ENCODE data around the gene RGS3.

Gene RGS3

DNA sequence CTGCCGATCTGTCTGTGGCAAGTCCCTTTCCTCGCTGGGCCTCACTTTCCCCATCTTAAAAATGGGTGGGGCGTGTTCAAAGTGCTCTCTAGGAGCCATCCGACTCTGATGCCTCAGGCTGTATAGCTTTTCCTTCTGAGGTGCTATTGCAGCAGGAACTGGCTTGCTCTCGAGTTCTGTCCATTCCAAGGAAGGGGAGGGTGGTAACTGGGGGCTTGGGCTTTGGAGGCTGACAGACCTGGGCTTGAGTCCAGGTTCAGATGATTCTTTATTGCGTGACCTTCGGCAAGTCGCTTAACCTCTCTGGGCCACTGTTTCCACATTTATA lies 139.5 kb downstream of the RGS3 start:
- TF ChIP-seq, protein P1, sequence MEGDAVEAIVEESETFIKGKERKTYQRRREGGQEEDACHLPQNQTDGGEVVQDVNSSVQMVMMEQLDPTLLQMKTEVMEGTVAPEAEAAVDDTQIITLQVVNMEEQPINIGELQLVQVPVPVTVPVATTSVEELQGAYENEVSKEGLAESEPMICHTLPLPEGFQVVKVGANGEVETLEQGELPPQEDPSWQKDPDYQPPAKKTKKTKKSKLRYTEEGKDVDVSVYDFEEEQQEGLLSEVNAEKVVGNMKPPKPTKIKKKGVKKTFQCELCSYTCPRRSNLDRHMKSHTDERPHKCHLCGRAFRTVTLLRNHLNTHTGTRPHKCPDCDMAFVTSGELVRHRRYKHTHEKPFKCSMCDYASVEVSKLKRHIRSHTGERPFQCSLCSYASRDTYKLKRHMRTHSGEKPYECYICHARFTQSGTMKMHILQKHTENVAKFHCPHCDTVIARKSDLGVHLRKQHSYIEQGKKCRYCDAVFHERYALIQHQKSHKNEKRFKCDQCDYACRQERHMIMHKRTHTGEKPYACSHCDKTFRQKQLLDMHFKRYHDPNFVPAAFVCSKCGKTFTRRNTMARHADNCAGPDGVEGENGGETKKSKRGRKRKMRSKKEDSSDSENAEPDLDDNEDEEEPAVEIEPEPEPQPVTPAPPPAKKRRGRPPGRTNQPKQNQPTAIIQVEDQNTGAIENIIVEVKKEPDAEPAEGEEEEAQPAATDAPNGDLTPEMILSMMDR (conservative IDR thresholded peaks at IDR 0.05; ENCODE audit: low read depth, low read length) = no peak
- no peak for DNase-seq (ENCODE audit: low read depth)
- H3K4me3 ChIP-seq (ENCODE audit: low read depth, low read length) = no peak overlapping the region

DNA sequence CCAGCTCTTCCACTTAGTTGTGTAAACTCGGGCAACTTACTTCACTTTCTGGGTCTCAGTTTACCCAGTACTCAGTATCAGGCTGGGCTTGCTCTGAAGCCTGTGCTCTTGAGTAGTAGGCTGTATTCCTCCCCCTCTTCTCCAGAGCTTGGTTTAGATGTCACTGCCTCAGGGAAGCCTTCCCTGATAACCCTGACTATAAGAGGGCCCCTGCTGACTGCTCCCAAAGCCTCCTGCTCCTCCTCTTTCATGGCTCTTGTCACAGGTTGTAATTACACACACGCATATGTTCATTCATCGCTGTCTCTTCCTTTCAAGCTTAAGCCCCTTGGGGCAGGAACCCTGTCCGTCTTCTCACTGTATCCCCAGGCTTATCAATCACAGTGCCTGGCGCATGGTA lies 140.2 kb downstream of the RGS3 start:
- no peak for DNase-seq (ENCODE audit: low read depth)
- TF ChIP-seq, protein P1 (conservative IDR thresholded peaks at IDR 0.05; ENCODE audit: low read depth, low read length) = no peak
- H3K4me3 ChIP-seq (ENCODE audit: low read depth, low read length) = no peak overlapping the region

DNA sequence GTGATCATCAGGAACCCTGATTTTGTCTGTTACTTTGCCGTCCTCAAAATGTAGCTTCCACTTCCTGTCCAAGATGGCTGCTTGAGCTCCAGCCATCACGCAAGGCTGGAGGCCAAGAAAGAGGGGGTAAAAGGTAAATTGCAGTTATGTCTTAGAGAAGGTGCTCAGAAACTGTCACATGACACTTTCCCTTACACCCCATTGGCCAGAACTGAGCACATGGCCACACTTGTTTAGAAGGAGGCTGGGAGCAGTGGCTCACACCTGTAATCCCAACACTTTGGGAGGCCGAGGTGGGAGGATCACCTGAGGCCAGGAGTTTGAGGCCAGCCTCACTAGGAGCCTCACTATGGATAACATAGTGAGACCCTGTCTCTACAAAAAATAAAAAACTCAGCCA lies 140.9 kb downstream of the RGS3 start:
- H3K4me3 ChIP-seq (ENCODE audit: low read depth, low read length) = no peak overlapping the region
- DNase-seq (ENCODE audit: low read depth) = no peak
- TF ChIP-seq, protein P1 (conservative IDR thresholded peaks at IDR 0.05; ENCODE audit: low read depth, low read length) = no peak

DNA sequence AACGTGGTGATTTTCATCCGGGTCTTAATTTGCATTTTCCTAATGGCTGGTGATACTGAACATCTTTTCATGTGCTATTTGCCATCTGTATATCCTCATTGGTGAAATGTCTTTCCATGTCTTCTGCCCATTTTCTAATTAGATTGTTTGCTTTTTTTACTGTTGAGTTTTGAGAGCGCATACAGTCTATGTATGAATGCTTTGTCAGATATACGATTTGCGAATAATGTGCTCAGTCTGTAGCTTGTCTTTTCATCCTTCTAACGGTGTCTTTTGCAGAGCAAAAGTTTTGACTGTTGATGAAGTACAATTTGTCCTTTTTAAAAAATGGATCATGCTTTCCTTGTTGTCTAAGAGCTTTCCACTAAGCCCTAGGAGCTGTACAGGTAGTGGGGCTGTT lies 143.0 kb downstream of the RGS3 start:
- TF ChIP-seq, protein P1 (conservative IDR thresholded peaks at IDR 0.05; ENCODE audit: low read depth, low read length) = no peak
- H3K4me3 ChIP-seq (ENCODE audit: low read depth, low read length) = no peak overlapping the region
- no peak for DNase-seq (ENCODE audit: low read depth)

DNA sequence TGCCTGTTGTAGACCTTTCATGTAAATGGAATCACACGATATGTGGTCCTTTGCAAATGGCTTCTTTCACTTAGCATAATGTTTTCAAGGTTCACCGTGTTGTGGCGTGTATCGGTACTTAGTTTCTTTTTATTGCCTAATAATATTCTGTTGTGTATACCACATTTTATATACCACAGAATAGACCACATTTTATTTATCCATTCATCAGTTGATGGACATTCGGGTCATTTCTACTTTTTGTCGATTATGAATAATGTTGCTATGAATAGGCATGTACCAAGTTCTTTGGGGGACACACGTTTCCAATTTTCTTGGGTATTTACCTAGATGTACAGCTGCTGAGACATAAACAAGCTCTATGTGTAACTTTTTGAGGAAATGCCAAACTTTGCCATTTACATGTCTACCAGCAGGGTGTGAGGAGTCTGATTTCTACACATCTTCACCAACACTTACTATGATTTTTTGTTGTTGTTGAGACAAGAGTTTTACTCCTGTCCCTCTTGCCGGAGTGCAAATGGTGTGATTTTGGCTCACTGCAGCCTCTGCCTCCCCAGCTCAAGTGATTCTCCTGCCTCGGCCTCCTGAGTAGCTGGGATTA lies 144.7 kb downstream of the RGS3 start:
- TF ChIP-seq, protein P1 (conservative IDR thresholded peaks at IDR 0.05; ENCODE audit: low read depth, low read length) = peak; percentile 23
- H3K4me3 ChIP-seq (ENCODE audit: low read depth, low read length) = no peak overlapping the region
- peak; percentile 59 for DNase-seq (ENCODE audit: low read depth)

DNA sequence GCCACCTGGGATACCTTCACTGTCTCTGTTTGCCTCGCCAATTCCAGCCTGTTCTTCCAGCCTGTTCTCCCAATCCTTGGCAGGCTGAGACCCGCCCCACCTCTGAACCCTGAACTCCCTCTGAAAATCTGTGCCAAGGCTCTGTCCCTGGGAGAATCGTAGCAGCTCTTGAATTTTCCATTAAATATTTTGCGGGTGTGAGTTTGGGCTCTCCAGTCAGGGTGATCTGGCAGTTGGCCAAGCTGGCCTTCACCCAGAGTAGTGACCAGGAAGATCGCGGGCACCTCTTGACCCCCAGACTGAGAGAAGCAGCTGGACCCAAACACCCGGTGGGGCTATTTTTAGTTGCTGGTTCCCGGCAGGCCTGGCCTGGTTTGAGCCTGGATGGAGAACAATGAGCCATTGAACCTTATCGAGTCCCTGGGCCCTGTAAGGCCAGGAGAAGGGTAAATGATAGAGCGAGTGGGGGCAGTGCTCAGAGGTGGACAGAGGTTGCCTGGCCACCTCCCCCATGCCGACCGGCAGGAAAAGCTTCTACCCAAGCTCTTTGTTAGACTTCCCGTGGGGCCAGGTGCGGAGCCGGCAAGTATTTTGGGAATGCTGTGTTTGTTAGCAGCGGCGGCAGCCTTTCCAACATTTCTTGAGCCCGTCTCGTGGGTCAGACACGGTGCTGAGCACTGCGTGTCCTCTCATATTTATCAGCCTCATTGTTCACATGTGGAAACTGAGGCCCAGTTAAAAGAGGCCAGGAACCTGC lies 146.2 kb downstream of the RGS3 start:
- no peak overlapping the region for H3K4me3 ChIP-seq (ENCODE audit: low read depth, low read length)
- TF ChIP-seq, protein P1 (conservative IDR thresholded peaks at IDR 0.05; ENCODE audit: low read depth, low read length) = no peak
- peak; percentile 65 for DNase-seq (ENCODE audit: low read depth)

All from choroid plexus epithelial cell (primary cell).